Fibroblast of gingiva (primary cell): ENCODE measurements around the gene TASP1.
"Not testable (repeated sequence)": the region's sequence is repeated elsewhere in the genome, so short reads cannot be mapped to it uniquely, and the experiment has no call there.

Experiments
- DNase-seq: peaks from one replicate; pipeline ENCODE4 v3.0.0-alpha.2; 2011; ENCODE audit warnings: low read depth

Gene TASP1, protein sequence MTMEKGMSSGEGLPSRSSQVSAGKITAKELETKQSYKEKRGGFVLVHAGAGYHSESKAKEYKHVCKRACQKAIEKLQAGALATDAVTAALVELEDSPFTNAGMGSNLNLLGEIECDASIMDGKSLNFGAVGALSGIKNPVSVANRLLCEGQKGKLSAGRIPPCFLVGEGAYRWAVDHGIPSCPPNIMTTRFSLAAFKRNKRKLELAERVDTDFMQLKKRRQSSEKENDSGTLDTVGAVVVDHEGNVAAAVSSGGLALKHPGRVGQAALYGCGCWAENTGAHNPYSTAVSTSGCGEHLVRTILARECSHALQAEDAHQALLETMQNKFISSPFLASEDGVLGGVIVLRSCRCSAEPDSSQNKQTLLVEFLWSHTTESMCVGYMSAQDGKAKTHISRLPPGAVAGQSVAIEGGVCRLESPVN

DNA sequence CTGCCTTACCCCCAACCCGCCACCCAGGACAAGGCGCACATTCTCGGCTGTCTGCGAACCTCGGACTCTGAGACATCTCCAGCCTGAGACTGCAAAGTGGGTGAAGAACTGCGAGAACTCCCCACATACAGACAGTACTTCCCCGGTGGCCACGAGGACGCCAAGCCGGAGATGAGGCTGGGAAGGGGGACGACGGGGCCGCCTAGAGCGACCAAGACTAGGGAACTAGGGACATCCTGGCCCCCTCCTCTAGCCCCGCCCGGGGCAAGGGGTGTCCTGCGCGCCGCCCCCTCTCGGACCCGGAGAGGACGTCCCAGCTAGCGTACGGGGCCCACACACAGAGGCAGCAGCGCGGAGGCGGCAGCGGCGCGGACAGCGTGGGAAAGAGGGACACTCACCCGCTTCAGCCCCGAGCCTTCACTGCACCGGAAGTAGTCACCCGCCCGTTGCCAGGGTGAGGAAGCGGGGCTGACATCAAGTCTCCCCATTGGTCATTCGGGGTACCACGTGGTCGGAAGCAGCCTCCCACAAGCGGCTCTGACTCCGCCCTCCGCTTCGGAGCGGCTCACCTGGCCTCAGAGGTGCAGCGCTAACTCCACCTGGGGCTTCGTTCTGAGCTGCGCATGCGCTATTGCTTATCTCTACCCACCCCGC, at the start of gene TASP1:
Gene TASP1, minus strand, starts transcription at position 437 of the 654 bp plus-strand sequence. CDS start 8,854 bp downstream, outside the sequence.
- DNase-seq: peak; percentile 92

DNA sequence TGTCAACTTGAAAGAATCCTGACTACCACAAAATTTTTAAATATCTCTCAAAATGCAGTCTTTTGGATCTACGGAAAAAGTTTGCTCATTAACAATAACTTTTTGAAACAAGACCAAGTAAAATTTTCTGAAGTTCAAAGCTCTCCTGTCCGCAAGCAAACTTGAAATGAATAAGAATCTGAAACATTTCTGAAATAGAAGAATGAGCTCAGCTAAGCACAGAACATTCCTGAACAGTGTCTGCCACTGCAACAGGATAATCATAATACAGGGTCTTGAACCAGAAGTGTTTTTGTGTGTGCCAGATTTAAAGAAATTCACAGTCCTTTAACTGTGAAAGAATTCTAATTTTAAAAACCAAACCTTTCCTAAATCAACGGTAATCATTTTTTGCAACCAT, 49.1 kb upstream of the TASP1 start:
- no peak for DNase-seq

DNA sequence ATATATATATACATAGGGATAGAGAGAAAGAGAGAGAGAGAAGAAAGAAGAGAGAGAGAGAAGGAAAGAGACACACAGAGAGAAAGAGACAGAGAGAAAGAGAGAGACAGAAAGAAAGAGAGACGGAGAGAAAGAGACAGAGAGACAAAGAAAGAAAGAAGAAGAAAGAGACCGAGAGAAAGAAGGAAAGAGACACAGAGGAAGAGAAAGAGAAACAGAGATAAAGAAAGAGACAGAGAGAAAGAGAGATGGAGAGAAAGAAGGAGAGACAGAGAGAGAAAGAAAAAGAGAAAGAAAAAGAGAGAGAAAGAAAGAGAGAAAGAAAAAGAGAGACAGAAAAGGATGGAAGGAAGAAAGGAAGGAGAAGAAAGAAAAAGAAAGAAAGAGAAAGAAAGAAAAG, 46.9 kb upstream of the TASP1 start:
- DNase-seq: no peak

DNA sequence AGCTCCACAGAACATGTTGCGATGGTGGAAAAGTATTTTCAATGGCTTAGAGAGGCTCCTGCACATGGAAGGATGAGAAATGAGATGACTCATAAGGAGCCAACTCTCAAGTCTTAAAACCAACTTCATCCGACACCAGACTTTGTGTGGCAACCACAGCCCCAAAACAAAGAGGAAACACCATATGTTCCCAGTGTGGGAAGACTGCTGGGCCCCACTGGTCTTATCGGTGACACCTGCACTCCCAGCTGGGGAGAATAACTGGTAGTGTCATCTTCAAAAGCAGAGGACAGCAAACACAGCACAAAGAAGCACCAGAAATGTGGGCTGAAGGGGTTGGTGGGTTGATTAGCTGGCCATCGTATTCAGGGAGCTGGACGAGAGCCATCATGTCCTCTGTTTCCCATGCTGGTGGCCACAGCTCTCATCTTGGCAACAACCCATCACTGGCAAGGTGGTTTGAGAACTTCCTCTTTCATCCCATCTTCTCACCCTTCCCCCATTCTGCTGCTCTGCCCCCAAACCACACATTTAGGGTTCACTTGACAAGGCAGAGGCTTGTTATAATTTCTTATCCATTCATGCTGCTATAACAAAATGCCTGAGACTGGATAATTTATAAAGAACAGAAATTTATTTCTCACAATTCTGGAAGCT, 46.0 kb upstream of the TASP1 start:
- no peak for DNase-seq

DNA sequence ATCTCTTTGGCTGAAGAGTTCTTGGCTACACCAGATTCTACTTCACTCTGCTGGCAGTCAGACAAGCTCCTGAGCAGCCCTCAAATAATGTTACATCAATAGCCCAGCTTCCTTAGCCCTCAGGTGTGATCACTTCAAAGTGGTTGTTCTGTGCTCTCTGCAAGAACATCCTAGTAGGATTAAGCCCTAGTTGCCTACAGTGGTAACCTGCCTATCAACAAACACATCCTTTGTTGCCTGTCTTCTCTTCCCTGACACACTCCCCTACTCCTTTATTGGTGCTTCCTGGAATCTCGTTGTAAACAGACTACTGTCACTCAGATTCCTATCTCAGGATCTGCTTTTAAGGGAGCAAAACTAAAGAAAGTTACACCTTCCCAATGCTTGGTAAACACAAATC, 45.1 kb upstream of the TASP1 start:
- no peak for DNase-seq

DNA sequence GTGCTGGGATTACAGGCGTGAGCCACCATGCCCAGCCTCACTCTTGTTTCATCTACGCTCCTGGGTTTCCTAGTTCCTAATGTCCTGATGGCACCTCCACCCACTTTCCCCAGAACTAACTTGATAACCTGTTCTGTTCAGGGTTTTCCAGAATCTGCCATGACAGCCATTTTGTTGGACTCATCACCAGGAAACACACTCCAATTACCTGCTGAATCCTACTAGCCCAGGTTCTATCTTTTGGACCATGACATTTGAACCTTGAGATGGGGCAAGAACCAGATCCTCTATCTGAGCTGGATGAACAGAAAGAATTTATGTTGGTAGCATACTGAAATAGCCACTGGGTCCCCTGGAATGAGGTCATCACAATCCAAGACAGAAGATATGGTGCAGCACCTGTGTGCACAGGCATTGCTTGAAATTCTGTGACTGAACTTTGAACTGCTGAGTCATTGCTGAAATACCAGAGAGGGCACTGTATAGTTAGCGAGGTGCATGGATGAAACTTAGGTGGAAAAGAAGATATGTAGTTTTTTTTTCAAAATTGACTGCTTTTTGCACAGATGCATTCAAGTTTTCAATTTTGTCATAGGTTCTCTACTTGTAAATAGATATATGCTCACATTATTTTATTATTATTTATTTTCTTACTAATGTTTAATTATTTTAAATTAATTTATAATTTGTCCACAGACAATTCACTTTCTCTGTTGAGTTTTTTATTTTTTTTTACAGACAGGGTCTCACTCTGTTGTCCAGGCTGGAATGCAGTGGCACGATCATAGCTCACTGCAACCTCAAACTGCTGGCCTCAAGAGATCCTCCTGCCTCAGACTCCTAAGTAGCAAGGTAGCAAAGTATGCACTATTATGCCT, 42.8 kb upstream of the TASP1 start:
- DNase-seq: no peak

DNA sequence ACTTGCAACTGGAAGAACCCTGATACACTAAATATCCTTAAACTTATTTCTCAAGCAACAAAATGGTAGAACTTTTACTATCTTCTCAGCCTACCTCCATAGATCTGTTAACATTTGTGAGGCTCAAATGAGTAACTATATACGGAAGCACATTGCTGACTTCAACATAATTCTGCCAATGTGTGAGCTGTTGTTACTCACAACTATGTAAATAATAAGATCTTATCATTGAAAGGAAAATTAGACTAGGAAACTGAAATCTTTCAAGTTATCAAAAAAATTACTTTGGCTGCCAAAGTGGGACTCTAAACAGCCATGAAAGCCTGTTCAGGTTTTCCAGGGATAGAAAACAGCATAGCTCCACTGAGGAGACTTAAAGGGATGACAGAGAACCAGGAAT, 40.2 kb upstream of the TASP1 start:
- no peak for DNase-seq

DNA sequence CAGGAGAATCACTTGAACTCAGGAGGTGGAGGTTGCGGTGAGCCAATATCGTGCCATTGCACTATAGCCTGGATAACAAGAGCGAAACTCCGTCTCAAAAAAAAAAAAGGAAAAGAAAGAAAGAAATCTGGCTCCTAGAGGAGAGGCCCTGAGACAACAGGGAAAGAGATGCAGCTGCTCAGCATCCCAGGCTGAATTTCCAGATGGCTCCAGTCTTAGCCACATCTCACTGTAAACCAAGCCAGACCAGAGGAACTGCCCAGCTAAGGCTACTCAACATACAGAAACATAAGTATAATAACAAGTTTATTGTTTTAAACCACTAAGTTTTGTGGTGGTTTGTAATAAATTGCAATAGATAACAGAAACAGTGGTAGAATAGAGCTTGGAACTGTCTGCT, 38.5 kb upstream of the TASP1 start:
- no peak for DNase-seq

DNA sequence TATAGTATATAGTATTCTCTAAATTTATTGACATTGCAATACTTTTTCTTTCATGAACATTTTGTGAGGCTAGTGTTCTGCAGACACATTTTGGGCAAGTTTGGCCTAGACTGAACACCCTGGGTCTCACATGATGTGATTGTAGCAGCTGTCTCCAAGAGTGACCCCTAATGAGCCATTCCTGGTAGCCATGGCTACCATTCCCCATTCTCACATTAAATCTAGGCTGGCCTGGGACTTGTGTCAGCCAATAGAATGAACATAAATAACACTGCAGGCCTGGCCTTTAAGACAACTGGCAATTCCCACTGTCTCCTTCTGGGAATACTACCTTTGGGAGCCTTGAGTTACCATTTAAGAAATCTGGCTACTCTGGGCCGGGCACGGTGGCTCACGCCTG, 38.0 kb upstream of the TASP1 start:
- DNase-seq: no peak

DNA sequence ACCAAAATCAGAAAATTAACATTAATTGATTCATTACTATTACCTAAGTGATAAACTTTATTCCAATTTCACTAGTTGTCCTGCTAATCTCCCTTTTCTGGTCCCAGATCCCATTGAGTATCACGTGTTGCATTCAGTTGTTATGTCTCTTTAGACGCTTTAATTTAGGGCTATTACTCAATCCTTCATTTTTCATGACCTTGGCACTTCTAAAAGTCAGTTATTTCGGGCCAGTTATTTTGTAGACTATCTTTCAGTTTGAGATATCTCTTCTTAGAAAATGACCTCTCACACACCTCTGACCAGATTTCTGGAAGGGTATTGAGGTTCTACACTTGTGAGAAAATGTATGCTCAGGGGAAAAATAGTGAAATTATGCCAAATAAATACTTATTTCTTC, 34.0 kb upstream of the TASP1 start:
- DNase-seq: no peak

DNA sequence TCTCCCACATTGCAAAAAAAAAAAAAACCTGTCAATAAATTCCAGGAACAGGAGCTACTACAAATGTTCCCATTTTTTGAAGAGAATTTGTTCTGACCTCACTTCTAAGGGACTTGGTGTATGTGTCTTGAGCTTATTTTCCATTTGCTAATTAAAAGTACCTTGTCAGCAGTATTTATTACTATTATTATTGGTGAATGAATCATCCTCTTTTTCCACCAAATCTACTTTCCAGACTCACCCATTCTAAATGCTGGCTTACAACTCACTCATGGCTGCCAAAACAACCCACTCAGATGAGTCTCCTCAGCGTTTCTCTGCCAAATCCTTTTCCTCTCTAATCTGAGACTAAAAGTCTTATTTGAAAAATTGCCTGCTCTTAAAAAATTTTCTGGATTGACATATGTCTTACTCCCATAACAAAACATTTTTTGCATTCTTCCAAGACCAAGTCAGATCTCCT, 33.2 kb upstream of the TASP1 start:
- DNase-seq: peak; percentile 35

DNA sequence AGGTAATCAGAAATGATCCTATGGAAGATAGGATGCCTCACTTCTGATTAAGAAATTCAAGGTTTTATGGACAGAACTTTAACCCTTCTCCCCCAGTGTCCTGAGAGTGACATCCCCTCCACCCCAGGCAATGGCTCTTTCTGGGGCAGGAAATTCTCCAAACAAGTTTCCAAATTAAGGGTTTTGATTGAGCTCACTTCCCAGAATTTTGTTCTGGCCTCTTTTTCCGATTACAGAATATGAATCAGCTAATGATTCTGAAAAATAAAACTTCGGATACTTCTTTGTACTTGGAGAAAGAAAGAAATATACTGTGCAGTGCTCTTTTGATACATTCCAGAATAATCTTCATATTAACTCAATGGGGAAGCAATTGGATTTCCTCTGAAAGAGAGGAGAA, 32.8 kb upstream of the TASP1 start:
- no peak for DNase-seq

DNA sequence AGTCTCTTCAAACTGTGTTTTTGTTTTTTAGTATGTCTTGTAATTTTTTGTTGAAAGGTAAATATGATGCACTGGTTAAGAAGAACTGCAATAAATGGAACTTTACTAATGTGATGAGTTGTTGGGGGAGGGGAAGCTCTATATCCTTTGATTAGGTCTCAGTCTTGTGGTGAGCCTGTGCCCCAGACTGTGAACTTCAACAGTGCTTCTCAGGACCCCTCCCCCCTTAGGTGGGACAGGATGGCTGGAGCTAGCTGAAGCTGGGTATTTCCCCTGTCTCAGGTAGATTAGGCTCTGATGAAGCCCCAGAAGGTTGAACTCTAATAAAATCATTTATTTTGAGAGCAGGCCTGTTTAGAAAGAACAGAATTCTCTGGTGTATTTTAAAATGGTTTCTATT, 31.4 kb upstream of the TASP1 start:
- DNase-seq: no peak

DNA sequence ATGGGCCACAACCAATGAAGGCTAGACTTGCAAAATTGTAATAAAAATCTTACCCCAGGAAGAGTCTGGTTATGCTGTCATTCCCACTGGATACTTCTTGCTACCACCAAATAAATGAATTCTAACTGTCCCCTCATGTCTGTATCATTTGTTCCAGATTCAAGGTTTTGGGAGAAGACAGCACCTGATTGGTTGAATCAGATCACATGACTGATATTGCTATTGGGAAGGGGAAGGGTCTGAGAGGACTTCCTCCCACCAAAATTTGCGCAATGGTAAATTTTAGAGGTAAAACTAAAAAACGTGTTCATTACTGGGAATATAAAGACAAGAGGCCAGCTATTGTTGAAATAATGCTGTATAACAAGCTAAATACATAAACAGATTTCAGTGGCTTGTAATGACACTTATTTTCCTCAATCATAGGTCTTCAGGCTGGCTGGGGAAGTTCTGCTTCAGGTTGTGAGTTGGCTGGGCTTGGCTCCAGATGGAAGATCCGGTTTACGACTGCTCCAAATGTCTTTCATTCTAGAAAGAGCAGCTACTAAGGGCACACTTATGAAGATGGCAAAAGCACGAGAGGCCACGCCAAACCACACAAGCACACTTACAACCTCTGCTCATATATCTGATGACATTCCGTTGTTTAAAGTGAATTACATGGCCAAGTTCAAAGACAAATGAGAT, 27.1 kb upstream of the TASP1 start:
- DNase-seq: no peak

DNA sequence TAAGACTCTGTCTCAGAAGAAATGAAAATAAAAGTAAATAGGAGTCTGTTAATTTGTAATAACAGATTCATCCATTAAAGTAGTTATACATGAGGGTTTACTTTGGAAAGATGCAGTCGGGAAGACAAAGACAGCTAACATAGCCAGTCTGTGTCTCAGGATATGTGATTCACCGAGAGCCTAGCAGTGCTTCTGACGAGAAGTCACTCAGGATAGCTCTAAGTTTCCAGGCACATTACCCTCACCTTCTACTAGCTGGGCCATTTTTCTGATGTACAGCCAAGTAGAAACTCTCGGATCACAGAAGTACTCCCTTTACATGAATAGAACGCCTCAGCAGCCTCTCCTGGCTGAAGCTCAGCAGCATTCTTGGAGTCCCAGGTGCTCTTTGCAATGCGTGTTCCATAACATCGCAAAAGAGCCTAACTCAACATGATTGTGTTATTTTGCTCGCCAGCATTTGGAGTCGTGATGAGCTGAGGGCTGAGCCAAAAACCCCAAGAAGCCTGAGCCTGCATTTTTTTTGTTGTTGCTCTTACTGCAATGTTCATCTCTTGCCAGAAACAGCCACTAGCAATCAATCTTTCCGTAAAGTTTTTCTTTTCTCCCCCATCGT, 22.4 kb upstream of the TASP1 start:
- peak; percentile 13 for DNase-seq

DNA sequence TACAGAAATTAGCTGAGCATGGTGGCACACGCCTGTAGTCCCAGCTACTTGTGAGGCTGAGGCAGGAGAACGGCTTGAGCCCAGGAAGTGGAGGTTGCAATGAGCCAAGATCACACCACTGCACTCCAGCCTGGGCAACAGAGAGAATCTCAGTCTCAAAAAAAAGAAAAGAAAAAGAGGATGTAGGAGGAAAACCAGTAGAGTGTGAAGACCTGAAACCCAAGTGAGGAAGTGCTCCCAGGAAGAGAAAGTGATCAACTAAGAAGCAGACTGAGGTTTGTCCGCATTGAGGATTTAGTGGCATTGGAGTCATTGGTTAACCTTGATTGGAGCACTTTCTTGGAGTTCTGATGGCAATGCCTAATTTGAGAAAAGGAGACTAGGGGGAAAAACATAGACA, 20.6 kb upstream of the TASP1 start:
- DNase-seq: no peak

DNA sequence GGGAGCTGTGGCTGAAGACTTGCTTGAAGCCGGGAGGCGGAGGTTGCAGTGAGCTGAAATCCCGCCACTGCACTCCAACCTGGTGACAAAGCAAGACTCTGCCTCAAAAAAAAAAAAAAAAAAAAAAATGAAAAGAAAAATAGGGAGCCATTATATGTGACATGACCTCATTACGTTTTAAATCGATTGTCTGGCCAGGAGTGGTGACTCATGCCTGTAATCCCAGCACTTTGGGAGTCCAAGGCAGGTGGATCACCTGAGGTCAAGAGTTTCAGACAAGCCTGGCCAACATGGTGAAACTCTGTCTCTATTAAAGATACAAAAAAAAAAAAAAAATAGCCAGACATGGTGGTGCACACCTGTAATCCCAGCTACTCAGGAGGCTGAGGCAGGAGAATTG, 19.3 kb upstream of the TASP1 start:
- DNase-seq: not testable (repeated sequence)

DNA sequence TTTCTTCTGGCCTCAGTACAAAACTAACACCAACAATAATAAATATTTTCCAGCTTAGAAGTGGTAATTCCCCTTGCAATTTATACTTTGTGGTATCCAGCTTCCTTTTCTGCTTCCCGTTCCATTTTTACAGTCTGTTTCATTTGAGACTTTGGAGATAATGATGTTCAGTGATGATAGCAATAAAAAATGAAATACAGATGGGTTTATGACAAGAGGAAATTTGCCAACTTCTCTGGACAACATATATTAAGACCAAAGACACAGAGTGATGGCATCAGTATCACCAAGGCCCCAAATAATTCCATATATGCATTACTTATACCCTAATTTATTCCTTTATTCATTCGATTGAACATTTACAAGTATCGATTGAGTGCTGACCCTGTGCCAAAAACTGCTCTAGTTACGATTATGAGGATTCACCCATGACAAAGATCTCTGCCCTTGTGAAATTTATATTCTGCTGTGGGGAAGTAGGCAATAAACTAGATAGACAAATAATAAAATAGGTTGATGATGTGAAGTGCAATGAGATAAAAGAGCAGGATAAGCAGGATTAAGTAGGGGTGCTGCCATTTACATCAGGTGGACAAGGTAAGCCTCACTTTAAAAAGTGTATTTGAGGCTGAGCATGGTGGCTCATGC, 18.1 kb upstream of the TASP1 start:
- DNase-seq: no peak

DNA sequence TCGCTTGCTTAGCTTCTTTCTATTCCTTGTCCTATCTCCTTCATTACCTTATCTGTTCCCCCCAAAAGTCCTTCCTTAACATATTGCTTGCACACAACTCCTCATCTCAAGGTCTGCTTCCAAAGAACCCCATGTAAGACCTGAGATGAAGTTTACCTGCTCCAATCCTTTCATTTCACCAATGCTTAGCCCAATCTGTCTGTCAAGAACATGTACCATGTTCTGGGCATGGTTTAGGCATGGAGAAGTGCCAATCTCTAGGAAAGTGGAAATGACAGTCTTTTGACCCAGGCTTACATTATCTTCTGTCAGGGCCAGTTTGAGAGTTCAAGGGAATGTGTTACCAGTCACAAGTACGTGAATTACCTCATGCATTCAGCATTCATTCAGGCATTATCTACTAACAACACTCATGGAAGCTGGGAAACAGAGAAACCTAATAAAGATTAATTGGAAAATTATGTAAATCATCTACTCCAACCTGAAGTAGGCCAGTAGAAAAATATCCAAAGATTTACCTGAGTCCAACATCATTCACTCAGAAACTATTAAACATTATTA, 15.8 kb upstream of the TASP1 start:
- DNase-seq: no peak

DNA sequence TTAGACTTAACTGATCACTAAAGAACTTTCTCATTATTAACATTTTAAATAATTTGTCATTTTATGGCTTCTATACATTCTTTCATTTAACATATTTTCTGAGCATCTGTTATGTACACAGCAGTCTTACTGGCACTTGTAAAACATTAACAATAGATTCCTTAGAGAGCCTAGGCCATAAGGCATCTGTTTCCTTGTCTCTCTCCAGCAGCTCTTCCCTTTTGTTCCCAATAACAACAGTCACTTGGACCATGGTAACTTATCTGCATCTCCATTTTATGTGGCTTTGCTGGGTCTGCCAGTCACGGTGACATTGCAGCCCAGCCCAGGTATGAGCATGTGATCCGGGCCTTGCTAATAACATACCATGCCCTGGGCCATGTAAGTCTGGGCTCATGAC, 11.7 kb upstream of the TASP1 start:
- no peak for DNase-seq
